ENCODE results near the gene ESPN. TPM values are rescaled to one million over a fixed set of nuclear protein-coding genes. Genes with fewer than 3 reads are reported as not detected.

Gene ESPN
- total RNA-seq, 1 experiment from 2014 or later: 2.2 TPM

DNA sequence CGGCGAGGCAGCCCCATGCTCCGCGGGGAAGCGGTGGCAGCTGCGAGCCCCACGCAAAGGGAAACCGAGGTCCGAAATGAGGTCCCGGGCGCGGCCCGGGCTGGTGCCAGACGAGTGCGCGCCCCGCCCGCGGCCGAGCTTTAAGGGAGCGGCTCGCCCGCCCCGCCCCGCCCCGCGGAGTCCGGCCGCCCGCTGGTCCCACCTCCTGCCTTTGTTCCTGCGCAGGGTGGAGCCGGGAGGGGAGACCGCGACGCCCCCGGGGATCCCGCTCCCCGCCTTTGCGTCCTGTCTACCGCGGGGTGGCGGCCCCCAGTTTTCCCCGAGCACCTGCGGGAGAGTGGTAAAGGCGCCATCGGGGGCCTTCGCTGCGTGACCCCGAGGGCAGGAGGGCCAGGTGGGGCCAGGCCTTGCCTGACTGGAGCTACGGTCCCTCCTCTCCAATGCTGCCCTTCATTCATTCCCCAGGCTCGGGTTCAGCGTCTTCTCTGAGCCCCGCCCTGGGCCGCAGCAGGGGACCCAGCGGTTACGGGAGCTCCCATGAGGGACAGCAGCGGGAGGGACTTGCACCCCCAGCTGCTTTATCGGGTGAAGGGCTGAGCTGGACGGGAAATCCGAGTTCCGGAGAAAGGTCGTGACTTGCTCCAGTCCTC is 4.6 kb upstream of the ESPN start, which contains the start of gene HES2:
Gene HES2, minus strand, starts transcription at position 116 of the 650 bp plus-strand sequence. Its CDS starts 99 bp downstream, at position 17.
- Mint-ChIP-seq H3K9me3 (ENCODE audit: low read depth, unreplicated experiment) (no peaks in the 10 kb centered on the region), H3K27me3 (ENCODE audit: unreplicated experiment) (peaks cover 75% of the 10 kb centered on the region), H3K4me1 (ENCODE audit: low read depth, unreplicated experiment) (no peaks in the 10 kb centered on the region), H3K36me3 (ENCODE audit: insufficient read depth, unreplicated experiment) (peaks cover 6% of the 10 kb centered on the region), H3K4me3 (ENCODE audit: low read depth, unreplicated experiment) (peak within 1 kb of the TSS; percentile 55), H3K27ac (ENCODE audit: unreplicated experiment) (no peak within 1 kb of the TSS)
- TF ChIP-seq, protein P1, sequence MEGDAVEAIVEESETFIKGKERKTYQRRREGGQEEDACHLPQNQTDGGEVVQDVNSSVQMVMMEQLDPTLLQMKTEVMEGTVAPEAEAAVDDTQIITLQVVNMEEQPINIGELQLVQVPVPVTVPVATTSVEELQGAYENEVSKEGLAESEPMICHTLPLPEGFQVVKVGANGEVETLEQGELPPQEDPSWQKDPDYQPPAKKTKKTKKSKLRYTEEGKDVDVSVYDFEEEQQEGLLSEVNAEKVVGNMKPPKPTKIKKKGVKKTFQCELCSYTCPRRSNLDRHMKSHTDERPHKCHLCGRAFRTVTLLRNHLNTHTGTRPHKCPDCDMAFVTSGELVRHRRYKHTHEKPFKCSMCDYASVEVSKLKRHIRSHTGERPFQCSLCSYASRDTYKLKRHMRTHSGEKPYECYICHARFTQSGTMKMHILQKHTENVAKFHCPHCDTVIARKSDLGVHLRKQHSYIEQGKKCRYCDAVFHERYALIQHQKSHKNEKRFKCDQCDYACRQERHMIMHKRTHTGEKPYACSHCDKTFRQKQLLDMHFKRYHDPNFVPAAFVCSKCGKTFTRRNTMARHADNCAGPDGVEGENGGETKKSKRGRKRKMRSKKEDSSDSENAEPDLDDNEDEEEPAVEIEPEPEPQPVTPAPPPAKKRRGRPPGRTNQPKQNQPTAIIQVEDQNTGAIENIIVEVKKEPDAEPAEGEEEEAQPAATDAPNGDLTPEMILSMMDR (IDR thresholded peaks at IDR 0.05; ENCODE audit: unreplicated experiment): no peak
- peak; percentile 47 for DNase-seq
- CTCF ChIA-PET: interaction anchor here (2.7 kb wide), 1 partner anchor 18 kb away, joined by 9 read pairs; no protein-coding TSS in a partner anchor
- intact Hi-C loops (cut with micrococcal nuclease; ENCODE audit: unreplicated experiment): no loop called here
- no TSS peak for BruUV-seq (replicated peaks)

DNA sequence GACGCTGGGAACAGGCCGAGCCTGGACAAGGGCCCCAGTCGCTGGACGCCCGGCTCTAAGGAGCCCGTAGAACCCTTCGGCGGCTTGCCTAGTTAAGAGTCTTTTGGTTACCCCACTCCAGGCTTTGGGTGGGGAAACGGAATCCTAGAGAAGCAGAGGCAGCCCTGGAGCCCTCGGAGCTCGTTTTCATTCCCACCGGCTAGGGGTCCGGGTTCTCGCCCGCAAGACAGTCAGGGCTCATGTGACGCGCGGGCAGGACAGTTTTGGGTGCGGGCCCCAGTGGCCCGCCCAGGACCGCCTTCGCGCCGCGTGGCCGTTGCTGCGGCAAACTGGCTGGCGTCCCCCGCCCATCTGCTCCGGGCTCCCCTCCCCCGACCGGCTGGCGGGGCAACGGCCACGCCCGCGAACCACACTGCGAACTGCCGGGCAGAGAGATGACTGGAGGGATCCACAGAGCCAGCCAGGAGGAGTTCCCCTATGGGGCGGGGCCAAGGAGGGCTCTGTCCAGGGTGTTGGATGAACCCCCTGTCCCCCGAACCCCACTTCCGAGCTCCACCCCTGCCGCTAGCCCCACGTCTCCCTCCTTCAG is 4.0 kb upstream of the ESPN start:
- TF ChIP-seq, protein P1 (IDR thresholded peaks at IDR 0.05; ENCODE audit: unreplicated experiment): no peak
- Mint-ChIP-seq H3K4me1 (ENCODE audit: low read depth, unreplicated experiment) (no peaks in the 10 kb centered on the region), H3K9me3 (ENCODE audit: low read depth, unreplicated experiment) (no peaks in the 10 kb centered on the region), H3K4me3 (ENCODE audit: low read depth, unreplicated experiment) (peak overlapping the region; percentile 55), H3K36me3 (ENCODE audit: insufficient read depth, unreplicated experiment) (peaks cover 6% of the 10 kb centered on the region), H3K27me3 (ENCODE audit: unreplicated experiment) (peaks cover 69% of the 10 kb centered on the region), H3K27ac (ENCODE audit: unreplicated experiment) (no peak overlapping the region)
- BruUV-seq (replicated peaks): no TSS peak
- no peak for DNase-seq
- CTCF ChIA-PET: interaction anchor here (2.7 kb wide), 1 partner anchor 18 kb away, joined by 9 read pairs; no protein-coding TSS in a partner anchor
- intact Hi-C loops (cut with micrococcal nuclease; ENCODE audit: unreplicated experiment): no loop called here

DNA sequence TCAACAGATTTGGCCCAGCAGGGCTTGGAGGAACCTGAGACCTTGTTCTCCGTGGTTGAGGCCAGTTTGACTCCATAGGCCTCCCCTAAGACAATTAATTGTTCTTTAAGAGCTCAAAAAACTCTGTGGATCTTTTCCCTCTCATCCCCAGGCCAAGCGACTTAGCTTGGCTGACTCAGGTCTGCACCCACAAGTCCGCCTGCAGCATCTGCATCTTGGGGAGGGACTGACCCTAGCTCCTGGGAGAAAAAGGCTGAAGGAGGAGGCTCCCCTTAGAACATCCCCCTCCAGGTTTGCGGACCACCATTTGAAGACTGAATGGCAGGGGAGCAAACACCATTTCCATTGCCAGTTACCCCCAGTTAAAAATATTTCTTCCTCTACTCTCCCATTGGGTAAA is 3.3 kb upstream of the ESPN start:
- H3K27ac Mint-ChIP-seq (ENCODE audit: unreplicated experiment): no peak overlapping the region
- DNase-seq: no peak
- H3K4me3 Mint-ChIP-seq (ENCODE audit: low read depth, unreplicated experiment): no peak overlapping the region
- TF ChIP-seq, protein P1 (IDR thresholded peaks at IDR 0.05; ENCODE audit: unreplicated experiment): no peak
- CTCF ChIA-PET: interaction anchor here (0.6 to 2.7 kb wide), 3 partner anchors 10 to 36 kb away, joined by 5 to 9 read pairs (median 7); no protein-coding TSS in a partner anchor
- H3K4me1 Mint-ChIP-seq (ENCODE audit: low read depth, unreplicated experiment): no peaks in the 10 kb centered on the region
- peaks cover 62% of the 10 kb centered on the region for H3K27me3 Mint-ChIP-seq (ENCODE audit: unreplicated experiment)
- BruUV-seq (replicated peaks): no TSS peak
- intact Hi-C loops (cut with micrococcal nuclease; ENCODE audit: unreplicated experiment): no loop called here
- peaks cover 6% of the 10 kb centered on the region for H3K36me3 Mint-ChIP-seq (ENCODE audit: insufficient read depth, unreplicated experiment)
- no peaks in the 10 kb centered on the region for H3K9me3 Mint-ChIP-seq (ENCODE audit: low read depth, unreplicated experiment)

DNA sequence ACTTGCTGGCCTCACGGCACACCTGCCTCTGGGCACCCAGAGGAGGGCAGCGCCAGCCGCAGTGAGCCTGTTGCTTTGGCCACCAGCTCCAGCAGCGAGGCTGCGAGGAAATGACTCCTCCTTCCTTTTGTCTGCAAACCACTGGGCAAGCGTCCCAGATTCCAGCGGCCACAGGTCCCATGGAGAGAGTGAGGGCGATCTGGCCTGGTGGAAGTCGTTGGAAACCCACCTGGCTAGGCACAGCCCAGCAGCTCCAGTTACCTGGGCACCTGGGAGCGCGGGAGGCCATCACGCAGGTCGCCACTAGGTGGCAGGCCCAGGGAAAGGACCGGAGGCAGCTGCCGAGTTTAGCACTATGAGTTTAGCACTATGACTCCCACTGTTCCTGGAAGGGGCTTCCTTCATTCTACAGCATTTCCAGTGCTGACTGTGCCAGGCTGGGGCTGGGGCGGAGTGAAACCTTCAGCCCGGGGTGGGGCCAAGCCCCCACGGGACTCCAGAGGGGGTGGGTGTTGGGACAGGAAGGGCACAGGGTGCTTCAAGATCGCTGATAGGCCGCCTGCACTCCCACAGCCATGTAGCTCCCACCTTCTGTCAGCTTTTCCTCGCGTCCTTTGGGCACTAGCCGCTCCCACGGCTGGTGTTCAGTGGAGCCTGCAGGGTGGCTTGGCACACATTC is 1.1 kb upstream of the ESPN start:
- Mint-ChIP-seq H3K36me3 (ENCODE audit: insufficient read depth, unreplicated experiment) (peaks cover 11% of the 10 kb centered on the region), H3K4me1 (ENCODE audit: low read depth, unreplicated experiment) (no peaks in the 10 kb centered on the region), H3K27ac (ENCODE audit: unreplicated experiment) (no peak overlapping the region), H3K9me3 (ENCODE audit: low read depth, unreplicated experiment) (no peaks in the 10 kb centered on the region), H3K4me3 (ENCODE audit: low read depth, unreplicated experiment) (no peak overlapping the region), H3K27me3 (ENCODE audit: unreplicated experiment) (peaks cover 40% of the 10 kb centered on the region)
- TF ChIP-seq, protein P1 (IDR thresholded peaks at IDR 0.05; ENCODE audit: unreplicated experiment): peak; percentile 58
- peak; percentile 82 for DNase-seq
- intact Hi-C loops (cut with micrococcal nuclease; ENCODE audit: unreplicated experiment): loop anchor here (2.0 kb wide), 1 partner anchor 15 kb away; no protein-coding TSS in a partner anchor
- CTCF ChIA-PET: interaction anchor here (1.0 to 1.5 kb wide), 5 partner anchors 9 to 68 kb away, joined by 3 to 9 read pairs (median 7); partner anchors contain the start of gene PLEKHG5
- no TSS peak for BruUV-seq (replicated peaks)

Data from Calu3 (cell line).